Activated CD4-positive, alpha-beta T cell treated with anti-CD3 and anti-CD28 coated beads for 1 hour (primary cell): Measurements from ENCODE around the gene GPA33.

ENCODE experiments used
- DNase-seq: peaks from one replicate; pipeline ENCODE4 v3.0.0-alpha.2; 2020

The GPA33 gene

GRCh38 chr1:167090314-167090942 lies at the start of gene GPA33:
Gene GPA33 (minus strand): TSS chr1:167090377. CDS start chr1:167090287, 90 bp downstream.
- no peak for DNase-seq

DNA sequence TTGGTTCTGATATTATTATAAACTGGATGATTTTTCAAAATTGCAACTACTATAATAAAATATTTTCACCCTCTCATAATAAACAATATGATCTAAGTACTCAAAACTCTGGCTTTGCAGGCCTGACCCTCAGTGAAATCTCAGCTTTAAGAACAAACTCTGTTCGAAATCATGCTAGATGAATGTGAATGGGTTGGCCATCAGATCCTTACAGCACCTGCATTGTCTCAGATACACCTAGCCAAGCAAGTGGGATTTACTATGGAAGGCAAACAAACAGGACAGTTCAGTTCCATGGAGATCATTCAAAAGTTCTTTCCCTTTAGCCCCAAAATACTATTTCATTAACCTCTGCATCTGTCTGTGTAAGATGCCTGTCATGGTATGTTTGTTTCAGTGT lies 48.5 kb upstream of the GPA33 start:
- DNase-seq: no peak

DNA sequence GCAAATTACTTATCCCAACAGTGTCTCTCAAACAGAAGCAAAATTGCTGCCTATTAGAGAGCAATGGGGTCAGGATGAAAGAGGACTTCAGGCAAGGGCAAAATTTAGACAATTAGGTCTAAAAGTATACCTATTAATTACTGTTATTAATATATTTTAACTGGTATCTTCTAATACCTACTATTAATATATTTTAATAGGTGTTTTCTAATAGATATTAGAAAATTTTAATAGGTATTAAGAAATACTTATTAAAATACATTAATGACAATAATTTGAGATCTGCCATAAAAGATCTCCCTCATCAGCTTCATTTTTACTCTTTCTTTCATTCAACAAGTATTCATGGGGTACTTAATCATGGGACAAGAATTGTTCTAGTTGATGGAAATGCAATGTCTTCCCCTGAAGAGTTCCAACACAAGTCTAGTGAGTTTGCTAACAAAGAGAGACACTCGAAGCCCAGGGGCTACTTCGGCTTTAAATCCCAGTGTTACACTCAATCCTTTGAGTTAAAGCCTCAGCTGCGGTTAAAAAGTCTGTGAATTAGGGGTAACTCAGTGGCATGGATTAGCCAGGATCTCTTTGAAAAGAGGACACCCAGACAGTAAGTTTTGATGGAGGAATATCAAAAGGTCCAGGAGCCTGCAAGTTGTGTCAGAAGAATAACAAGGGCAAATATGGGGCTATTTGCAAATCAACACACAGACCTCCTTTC lies 47.8 kb upstream of the GPA33 start:
- DNase-seq: no peak

- no peak for DNase-seq
Measured at GRCh38 chr1:167137332-167137781, 47.2 kb upstream of the GPA33 start.

DNA sequence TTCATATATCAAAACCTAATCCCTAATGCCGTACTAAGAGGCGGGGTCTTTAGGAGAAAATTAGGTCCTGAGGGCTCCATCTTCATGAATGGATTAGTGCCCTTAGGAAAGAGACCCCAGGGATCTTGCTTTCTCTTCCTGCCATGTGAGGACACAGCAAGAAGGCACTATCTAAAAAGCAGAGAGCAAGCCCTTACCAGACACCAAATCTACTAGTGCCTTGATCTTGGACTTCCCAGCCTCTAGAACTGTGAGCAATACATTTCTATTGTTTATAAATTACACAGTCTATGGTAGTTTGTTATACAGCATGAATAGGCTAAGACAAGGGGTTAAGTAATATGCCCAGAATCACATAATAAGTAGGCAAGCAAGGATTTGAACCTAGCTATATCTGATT lies 46.6 kb upstream of the GPA33 start:
- no peak for DNase-seq

- no peak for DNase-seq
Measured at GRCh38 chr1:167136191-167136614, 46.0 kb upstream of the GPA33 start.

- no peak for DNase-seq
Measured at GRCh38 chr1:167135281-167135840, 45.2 kb upstream of the GPA33 start.

- DNase-seq: no peak
Measured at GRCh38 chr1:167132301-167133010, 42.3 kb upstream of the GPA33 start.

GRCh38 chr1:167130829-167131510 lies 40.8 kb upstream of the GPA33 start:
- DNase-seq: no peak

DNA sequence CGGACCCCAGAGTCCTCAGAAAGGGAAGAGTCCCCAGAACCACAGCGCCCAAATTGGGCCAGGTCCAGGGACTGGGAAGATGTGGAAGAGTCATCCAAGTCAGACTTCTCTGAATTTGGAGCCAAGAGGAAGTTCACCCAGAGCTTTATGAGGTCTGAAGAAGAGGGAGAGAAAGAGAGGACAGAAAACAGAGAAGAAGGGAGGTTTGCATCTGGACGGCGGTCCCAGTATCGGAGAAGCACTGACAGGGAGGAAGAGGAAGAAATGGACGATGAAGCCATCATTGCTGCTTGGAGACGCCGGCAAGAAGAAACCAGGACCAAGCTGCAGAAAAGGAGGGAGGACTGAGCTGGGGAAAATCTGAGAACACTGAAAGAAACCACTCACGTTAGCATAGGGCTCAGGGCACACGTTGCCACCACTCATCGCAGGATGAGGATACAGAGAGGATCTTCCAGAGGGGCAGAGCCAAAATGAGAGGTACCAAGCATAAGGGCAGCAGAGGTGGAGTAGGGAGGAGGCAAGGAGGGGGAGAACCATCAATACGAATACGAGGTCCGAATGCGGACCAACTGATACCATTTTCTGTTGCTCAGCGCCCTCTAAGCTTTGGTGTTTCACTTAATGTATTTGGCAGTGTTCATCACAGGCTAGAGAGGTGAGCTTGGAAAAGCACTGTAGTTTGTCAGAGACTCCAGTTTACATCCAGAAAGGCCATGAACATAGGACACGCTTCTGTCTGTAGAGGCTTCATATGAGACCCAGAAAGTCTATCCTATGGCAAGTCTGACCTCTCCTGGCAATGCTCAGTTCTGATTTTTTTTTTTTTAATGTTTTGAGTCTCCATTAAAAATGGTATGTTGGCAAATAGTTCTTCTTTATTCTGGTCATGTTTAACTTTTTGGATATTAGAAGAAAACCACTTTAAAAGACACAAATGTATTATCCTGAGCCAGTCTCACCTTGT lies 38.4 kb upstream of the GPA33 start:
- DNase-seq: no peak

DNA sequence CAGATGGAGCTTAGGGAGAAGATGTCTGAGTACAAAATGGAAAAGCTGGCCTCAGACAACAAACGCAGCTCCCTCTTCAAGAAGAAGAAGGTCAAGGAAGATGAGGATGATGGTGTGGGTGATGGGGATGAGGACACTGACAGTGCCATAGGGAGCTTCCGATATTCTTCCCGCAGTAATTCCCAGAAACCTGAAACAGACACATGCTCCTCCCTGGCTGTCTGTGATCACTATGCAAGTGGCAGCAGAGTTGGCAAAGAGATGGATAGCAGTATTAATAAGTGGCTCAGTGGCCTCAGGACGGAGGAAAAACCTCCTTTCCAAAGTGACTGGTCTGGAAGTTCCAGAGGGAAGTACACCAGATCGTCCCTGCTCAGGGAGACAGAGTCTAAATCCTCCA lies 37.5 kb upstream of the GPA33 start:
- no peak for DNase-seq

DNA sequence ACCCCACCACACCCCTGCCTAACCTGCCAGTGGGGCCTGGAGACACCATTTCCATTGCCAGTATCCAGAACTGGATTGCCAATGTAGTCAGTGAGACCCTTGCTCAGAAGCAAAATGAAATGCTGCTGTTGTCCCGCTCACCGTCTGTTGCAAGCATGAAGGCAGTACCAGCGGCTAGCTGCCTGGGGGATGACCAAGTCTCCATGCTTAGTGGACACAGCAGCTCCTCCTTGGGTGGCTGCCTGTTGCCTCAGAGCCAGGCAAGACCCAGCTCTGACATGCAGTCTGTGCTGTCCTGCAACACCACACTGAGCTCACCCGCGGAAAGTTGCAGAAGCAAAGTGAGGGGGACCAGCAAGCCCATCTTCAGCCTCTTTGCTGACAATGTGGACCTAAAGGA lies 37.1 kb upstream of the GPA33 start:
- DNase-seq: no peak

- no peak for DNase-seq
Measured at GRCh38 chr1:167126811-167127210, 36.6 kb upstream of the GPA33 start.

DNA sequence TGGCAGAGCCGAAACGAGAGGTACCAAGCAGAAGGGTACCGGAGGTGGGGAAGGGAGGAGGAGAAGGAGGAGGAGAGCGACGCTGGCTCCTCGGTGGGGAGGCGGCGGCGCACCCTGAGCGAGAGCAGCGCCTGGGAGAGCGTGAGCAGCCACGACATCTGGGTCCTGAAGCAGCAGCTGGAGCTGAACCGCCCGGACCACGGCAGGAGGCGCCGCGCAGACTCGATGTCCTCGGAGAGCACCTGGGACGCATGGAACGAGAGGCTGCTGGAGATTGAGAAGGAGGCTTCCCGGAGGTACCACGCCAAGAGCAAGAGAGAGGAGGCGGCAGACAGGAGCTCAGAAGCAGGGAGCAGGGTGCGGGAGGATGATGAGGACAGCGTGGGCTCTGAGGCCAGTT lies 36.1 kb upstream of the GPA33 start:
- DNase-seq: no peak

- DNase-seq: no peak
Measured at GRCh38 chr1:167122568-167122967, 32.4 kb upstream of the GPA33 start.

DNA sequence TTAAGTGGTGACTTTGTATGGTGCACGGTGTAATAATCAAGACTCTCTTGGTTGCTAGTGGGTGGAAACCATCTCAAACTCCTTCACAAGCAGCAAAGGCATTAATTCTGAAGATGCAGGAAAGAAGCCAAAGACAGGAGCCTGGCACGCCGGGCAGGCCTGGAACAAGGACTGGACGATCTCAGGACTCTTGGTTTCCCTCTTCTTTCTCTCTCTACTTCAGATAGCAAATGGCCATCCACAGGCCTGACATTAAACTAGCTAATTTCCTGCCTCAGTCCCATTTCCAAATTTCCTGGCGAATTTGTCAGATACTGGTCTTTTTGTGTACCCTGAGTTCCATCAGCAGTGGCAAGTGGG lies 31.9 kb upstream of the GPA33 start:
- DNase-seq: no peak

GRCh38 chr1:167121375-167122120 lies 31.4 kb upstream of the GPA33 start:
- no peak for DNase-seq

- no peak for DNase-seq
Measured at GRCh38 chr1:167120899-167121298, 30.7 kb upstream of the GPA33 start.

DNA sequence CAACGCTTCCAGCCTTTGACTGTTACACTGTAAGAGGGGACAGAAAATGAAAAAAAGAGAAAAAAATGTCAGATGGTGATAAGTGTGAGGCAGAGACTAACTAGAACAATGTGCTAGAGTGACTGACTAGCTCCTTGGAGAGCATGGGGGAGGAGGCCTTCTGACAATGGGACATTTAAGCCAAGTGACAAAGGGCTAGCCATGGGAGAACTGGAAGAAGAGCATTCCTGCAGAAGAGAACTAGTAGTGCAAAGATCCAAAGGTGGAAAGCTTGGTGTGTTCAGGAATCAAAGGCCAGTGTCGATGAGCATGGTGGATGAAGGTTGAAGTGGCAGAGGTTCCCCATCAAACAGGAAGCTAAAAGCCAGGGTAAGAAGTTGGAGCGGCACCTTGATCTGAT lies 29.5 kb upstream of the GPA33 start:
- no peak for DNase-seq

DNA sequence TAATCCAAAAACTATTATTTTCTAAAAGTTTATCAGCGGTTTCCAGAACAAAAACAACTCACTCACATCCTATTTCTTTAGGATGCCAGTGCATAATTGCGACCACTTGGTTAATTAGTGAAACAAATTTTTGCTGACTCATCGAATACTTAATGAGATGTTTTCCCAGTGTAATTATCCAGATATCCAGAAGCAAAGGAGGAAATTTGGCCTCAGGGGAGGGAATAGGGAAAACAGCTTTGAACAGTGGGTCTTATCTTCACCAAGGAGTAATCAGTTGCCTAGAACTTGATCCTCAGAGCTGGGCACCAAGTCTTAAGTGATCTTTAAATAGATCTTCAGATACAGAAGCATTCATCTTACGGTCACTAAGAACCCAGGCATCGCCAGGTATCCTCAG lies 28.0 kb upstream of the GPA33 start:
- DNase-seq: no peak

DNA sequence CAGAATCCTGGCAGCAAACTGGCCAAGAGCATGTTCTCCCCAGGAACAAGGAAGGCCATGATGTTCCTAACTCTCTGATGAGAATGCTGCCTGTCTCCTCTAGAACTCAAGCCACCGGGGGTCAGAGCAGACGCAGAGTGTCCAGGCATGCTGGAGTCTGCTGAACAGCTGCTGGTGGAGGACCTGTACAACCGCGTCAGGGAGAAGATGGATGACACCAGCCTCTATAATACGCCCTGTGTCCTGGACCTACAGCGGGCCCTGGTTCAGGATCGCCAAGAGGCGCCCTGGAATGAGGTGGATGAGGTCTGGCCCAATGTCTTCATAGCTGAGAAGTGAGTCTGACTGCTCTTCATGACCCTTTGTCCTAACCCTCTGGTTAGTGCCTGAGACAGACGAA lies 27.0 kb upstream of the GPA33 start:
- DNase-seq: no peak
